ENCODE measurements around the gene GPR78. TPM values are rescaled to one million over a fixed set of nuclear protein-coding genes. Genes with fewer than 3 reads are reported as not detected.

The GPR78 gene
- total RNA-seq, 1 experiment from 2014 or later: 3.4 TPM

DNA sequence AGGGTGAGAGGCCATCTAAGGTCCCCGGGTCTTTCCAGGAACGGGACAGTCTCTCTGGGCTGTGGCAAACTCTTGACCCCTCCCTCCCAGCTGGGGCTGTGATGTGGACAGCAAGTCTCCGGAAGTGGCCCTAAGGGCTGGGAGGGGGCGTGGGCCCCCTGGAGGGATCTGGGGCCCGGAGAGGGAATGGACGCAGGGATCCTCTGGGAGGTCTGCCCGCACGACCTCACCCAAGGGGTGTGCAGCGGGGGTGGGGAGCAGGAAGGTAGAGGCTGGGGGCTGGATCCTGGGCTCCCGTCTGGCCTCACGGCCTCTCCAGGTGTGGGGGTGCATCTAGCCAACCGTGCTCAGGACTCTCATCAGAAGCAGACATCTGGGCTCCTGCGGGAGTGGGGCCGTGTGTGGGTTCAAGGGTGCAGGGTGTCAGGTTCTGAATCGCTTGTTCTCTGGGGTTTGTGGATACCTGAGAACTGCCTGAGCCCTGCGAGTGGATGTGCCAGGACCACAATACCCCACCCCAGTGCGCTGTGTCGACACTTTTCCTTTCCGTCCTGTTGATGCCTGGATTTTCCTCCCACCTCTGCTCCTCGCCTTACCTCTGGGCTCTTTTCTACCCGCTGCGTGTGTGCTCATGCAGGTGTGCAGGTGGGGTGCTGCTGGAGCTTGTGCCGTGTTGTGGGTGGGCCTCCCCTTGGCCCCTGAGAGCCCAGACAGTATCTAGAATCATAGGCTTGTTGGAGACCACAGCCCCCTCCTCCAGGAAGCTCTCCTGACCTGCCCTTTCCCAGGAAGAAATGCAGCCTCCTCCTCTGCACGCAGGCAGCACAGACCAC is 13.3 kb downstream of the GPR78 start:
- Mint-ChIP-seq H3K4me3 (peak overlapping the region; percentile 73 to 80), H3K27me3 (ENCODE audit: low read depth) (peaks cover 9% of the 10 kb centered on the region), H3K9me3 (no peaks in the 10 kb centered on the region), H3K36me3 (ENCODE audit: insufficient read depth in 1 of 3, low read depth in 3 of 3) (peaks cover 0 to 14% (median 0%) of the 10 kb centered on the region in 3 experiments; a peak in 4 of 7 replicates), H3K27ac (no peak overlapping the region; a peak in 1 of 7 replicates), H3K4me1 (peaks cover 37 to 45% of the 10 kb centered on the region in 2 experiments)
- peaks cover 8% of the 10 kb centered on the region for H3K23me2 ChIP-seq (ENCODE audit: insufficient read length, low read depth, low read length, poor library complexity, severe bottlenecking)
- no peak overlapping the region for H3K4ac ChIP-seq (ENCODE audit: low read depth, low read length)
- H3K9ac ChIP-seq (ENCODE audit: extremely low read depth, insufficient read length, low read length): no peak overlapping the region
- no peak overlapping the region for H4K91ac ChIP-seq (ENCODE audit: insufficient read length, low read depth, low read length)
- H4K8ac ChIP-seq (replicated peaks; ENCODE audit: insufficient read length, low read depth, low read length): no peak overlapping the region
- no peak overlapping the region for H3T11ph ChIP-seq (ENCODE audit: low read length)
- no CpG with 5 or more reads among the region's 24 CpGs for WGBS (ENCODE audit: extremely low coverage, insufficient read length, low lambda C conversion rate)
- no peaks in the 10 kb centered on the region for H3K79me2 ChIP-seq (ENCODE audit: insufficient read depth, low read length)
- H2AK5ac ChIP-seq (ENCODE audit: insufficient read length, low read length): no peak overlapping the region
- no peak overlapping the region for H2BK12ac ChIP-seq (ENCODE audit: insufficient read length, low read depth, low read length)
- no peak overlapping the region for H3K18ac ChIP-seq (ENCODE audit: insufficient read length, low read depth, low read length)
- no peak overlapping the region for H3K27ac ChIP-seq (ENCODE audit: insufficient read length, low read depth, low read length)
- no peak overlapping the region for H4K5ac ChIP-seq (ENCODE audit: insufficient read length, low read depth, low read length)
- DNase-seq: no peak
- no peak overlapping the region for H2AFZ ChIP-seq (ENCODE audit: low read length)
- H3K4me1 ChIP-seq (ENCODE audit: insufficient read depth, low read length): no peaks in the 10 kb centered on the region; the same call in 1 of the 2 replicates
- H3K56ac ChIP-seq (ENCODE audit: insufficient read length, low read depth, low read length): no peak overlapping the region
- no peaks in the 10 kb centered on the region for H4K20me1 ChIP-seq (ENCODE audit: control insufficient read depth, insufficient read depth, insufficient read length)
- H2BK120ac ChIP-seq (ENCODE audit: low read depth, low read length, poor library complexity, severe bottlenecking): no peak overlapping the region
- no peaks in the 10 kb centered on the region for H3K79me1 ChIP-seq (ENCODE audit: insufficient read depth, low read depth, low read length, poor library complexity, severe bottlenecking)
- no peaks in the 10 kb centered on the region for H3K27me3 ChIP-seq (ENCODE audit: insufficient read depth, low read length)
- H3K14ac ChIP-seq (ENCODE audit: insufficient read depth, low read length): no peak overlapping the region
- H2BK5ac ChIP-seq (ENCODE audit: insufficient read length, low read length): no peak overlapping the region
- no peak overlapping the region for H2BK20ac ChIP-seq (ENCODE audit: low read depth, low read length, poor library complexity, severe bottlenecking)
- H2BK15ac ChIP-seq (ENCODE audit: low read depth, low read length): no peak overlapping the region
- peak overlapping the region; percentile 79 for H3K4me2 ChIP-seq (ENCODE audit: insufficient read depth, insufficient read length, low read length)
- no peak overlapping the region for H3K23ac ChIP-seq (ENCODE audit: insufficient read length, low read depth, low read length)
- TF ChIP-seq, protein P1, sequence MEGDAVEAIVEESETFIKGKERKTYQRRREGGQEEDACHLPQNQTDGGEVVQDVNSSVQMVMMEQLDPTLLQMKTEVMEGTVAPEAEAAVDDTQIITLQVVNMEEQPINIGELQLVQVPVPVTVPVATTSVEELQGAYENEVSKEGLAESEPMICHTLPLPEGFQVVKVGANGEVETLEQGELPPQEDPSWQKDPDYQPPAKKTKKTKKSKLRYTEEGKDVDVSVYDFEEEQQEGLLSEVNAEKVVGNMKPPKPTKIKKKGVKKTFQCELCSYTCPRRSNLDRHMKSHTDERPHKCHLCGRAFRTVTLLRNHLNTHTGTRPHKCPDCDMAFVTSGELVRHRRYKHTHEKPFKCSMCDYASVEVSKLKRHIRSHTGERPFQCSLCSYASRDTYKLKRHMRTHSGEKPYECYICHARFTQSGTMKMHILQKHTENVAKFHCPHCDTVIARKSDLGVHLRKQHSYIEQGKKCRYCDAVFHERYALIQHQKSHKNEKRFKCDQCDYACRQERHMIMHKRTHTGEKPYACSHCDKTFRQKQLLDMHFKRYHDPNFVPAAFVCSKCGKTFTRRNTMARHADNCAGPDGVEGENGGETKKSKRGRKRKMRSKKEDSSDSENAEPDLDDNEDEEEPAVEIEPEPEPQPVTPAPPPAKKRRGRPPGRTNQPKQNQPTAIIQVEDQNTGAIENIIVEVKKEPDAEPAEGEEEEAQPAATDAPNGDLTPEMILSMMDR (conservative IDR thresholded peaks at IDR 0.05): no peak
- H3K9me3 ChIP-seq (ENCODE audit: control insufficient read depth, low read depth, low read length): no peaks in the 10 kb centered on the region
